Tibial artery (tissue), 4 donors: ENCODE measurements around the gene CEP68.

Source experiments
- DNase-seq, 2 donors: peaks; one replicate each; pipeline ENCODE4 v3.0.0-alpha.2; 2019
- H3K27ac ChIP-seq, 2 donors: fragments of 200-600 bp; sonication (generic) in 1 of 2; 1 replicate in 1 of 2; 2 replicates in 1 of 2; pipeline ENCODE4 v1.5.1; 2018 to 2019; ENCODE audit warnings: mild to moderate bottlenecking in 1 of 2
- H3K27me3 ChIP-seq, 2 donors: fragments of 200-600 bp; sonication (generic) in 1 of 2; one replicate each; pipeline versions ENCODE4 v1.5.1 to v1.6.0; 2016 to 2019
- H3K36me3 ChIP-seq, 3 donors: fragments of 200-600 bp; sonication (generic) in 2 of 3; one replicate each; pipeline ENCODE4 v1.5.1; 2016 to 2019; ENCODE audit warnings: mild to moderate bottlenecking in 2 of 3
- H3K4me1 ChIP-seq, 4 donors: fragments of 200-600 bp; sonication (generic) in 2 of 4; 1 replicate in 3 of 4; 2 replicates in 1 of 4; pipeline ENCODE4 v1.5.1; 2016 to 2019
- H3K4me3 ChIP-seq, 2 donors: fragments of 200-600 bp; sonication (generic) in 1 of 2; 1 replicate in 1 of 2; 2 replicates in 1 of 2; pipeline ENCODE4 v1.5.1; 2018 to 2019; ENCODE audit warnings: mild to moderate bottlenecking in 2 of 2
- H3K9me3 ChIP-seq, 3 donors: fragments of 200-600 bp; sonication (generic) in 1 of 3; one replicate each; pipeline ENCODE4 v1.5.1; 2016 to 2019
- intact Hi-C: fragments of 100-400 bp; cut with DNase I; formaldehyde crosslinking; loops from one replicate; pipeline ENCODE4 v1.15.0; 2023; ENCODE audit warnings: low total_unique reads
- TF ChIP-seq, protein P1 (sequence below), 2 experiments: fragments of 200-600 bp in 1 of 2; fragments of 450-650 bp in 1 of 2; IDR thresholded peaks; one replicate each; pipeline ENCODE4 v1.5.1; 2017 to 2019; ENCODE audit warnings: antibody characterized with exemption in 2 of 2, mild to moderate bottlenecking in 1 of 2, moderate library complexity in 1 of 2

Gene CEP68

GRCh38 chr2:65081232-65081685 is 25.0 kb downstream of the CEP68 start:
- Histone ChIP-seq H3K4me1 (peaks cover 0 to 12% (median 5%) of the 10 kb centered on the region in 4 donors), H3K27ac (no peak overlapping the region), H3K27me3 (no peaks in the 10 kb centered on the region), H3K36me3 (peaks cover 68 to 93% (median 85%) of the 10 kb centered on the region in 3 donors), H3K4me3 (no peak overlapping the region), H3K9me3 (no peaks in the 10 kb centered on the region)
- intact Hi-C loops: no loop called here
- DNase-seq: no peak
- TF ChIP-seq, protein P1, sequence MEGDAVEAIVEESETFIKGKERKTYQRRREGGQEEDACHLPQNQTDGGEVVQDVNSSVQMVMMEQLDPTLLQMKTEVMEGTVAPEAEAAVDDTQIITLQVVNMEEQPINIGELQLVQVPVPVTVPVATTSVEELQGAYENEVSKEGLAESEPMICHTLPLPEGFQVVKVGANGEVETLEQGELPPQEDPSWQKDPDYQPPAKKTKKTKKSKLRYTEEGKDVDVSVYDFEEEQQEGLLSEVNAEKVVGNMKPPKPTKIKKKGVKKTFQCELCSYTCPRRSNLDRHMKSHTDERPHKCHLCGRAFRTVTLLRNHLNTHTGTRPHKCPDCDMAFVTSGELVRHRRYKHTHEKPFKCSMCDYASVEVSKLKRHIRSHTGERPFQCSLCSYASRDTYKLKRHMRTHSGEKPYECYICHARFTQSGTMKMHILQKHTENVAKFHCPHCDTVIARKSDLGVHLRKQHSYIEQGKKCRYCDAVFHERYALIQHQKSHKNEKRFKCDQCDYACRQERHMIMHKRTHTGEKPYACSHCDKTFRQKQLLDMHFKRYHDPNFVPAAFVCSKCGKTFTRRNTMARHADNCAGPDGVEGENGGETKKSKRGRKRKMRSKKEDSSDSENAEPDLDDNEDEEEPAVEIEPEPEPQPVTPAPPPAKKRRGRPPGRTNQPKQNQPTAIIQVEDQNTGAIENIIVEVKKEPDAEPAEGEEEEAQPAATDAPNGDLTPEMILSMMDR (IDR thresholded peaks at IDR 0.05): no peak

GRCh38 chr2:65085148-65085547 is 28.9 kb downstream of the CEP68 start:
- TF ChIP-seq, protein P1 (IDR thresholded peaks at IDR 0.05): no peak
- Histone ChIP-seq H3K36me3 (peaks cover 67 to 93% (median 75%) of the 10 kb centered on the region in 3 donors), H3K4me1 (peaks cover 0 to 29% (median 7%) of the 10 kb centered on the region in 4 donors), H3K9me3 (no peaks in the 10 kb centered on the region), H3K27ac (no peak overlapping the region), H3K4me3 (no peak overlapping the region), H3K27me3 (no peaks in the 10 kb centered on the region)
- no peak for DNase-seq
- intact Hi-C loops: no loop called here

DNA sequence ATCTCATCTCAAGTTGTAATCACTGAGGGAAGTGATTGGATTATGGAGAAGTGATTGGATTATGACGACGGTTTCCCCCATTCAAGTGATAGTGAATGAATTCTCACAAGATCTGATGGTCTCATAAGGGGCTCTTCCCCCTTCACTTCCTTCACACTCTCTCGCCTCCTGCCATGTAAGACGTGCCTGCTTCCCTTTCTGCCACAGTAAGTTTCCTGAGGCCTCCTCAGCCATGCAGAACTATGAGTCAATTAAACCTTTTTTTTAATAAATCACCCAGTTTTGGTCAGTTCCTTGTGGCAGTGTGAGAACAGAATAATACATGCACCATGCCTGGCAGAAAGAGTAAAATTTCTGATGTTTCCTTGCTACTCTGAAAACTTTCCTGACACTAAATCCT is 36.6 kb downstream of the CEP68 start:
- Histone ChIP-seq H3K4me3 (no peak overlapping the region), H3K36me3 (peaks cover 37 to 77% (median 47%) of the 10 kb centered on the region in 3 donors), H3K9me3 (no peaks in the 10 kb centered on the region), H3K27ac (no peak overlapping the region), H3K27me3 (no peaks in the 10 kb centered on the region), H3K4me1 (peaks cover 0 to 34% (median 4%) of the 10 kb centered on the region in 4 donors)
- intact Hi-C loops: no loop called here
- TF ChIP-seq, protein P1 (IDR thresholded peaks at IDR 0.05): no peak
- DNase-seq: no peak

GRCh38 chr2:65093211-65093610 is 37.0 kb downstream of the CEP68 start:
- no peaks in the 10 kb centered on the region for H3K27me3 ChIP-seq
- intact Hi-C loops: no loop called here
- DNase-seq: no peak
- peaks cover 0 to 29% (median 4%) of the 10 kb centered on the region in 4 donors for H3K4me1 ChIP-seq
- H3K9me3 ChIP-seq: no peaks in the 10 kb centered on the region
- H3K36me3 ChIP-seq: peaks cover 32 to 74% (median 44%) of the 10 kb centered on the region in 3 donors
- no peak overlapping the region for H3K27ac ChIP-seq
- H3K4me3 ChIP-seq: no peak overlapping the region
- TF ChIP-seq, protein P1 (IDR thresholded peaks at IDR 0.05): no peak

- TF ChIP-seq, protein P1 (IDR thresholded peaks at IDR 0.05): no peak
- H3K27ac ChIP-seq: no peak overlapping the region
- H3K9me3 ChIP-seq: no peaks in the 10 kb centered on the region
- H3K27me3 ChIP-seq: no peaks in the 10 kb centered on the region
- no peak for DNase-seq
- peaks cover 0 to 10% (median 2%) of the 10 kb centered on the region in 4 donors for H3K4me1 ChIP-seq
- H3K36me3 ChIP-seq: peaks cover 30 to 63% (median 60%) of the 10 kb centered on the region in 3 donors
- no peak overlapping the region for H3K4me3 ChIP-seq
- intact Hi-C loops: no loop called here
Observed at GRCh38 chr2:65096948-65097347, 40.7 kb downstream of the CEP68 start.

DNA sequence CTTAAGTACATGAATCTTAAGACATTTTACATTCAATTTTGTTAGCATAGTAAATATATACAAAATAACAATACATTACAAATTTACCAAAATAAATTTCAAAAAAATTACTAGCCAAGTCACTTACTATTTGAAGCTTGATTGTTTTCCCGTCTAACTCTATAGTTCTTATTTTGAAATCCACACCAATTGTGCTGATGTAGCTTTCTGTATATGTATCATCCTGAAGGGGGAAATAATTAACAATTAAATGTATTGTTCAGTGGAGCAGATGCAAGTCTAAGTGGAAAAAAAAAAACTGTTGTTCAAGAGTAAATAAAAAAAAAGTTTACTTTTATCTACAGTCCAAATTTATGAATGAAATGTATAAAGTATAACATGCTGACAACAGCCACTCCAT is 41.6 kb downstream of the CEP68 start:
- no peaks in the 10 kb centered on the region for H3K27me3 ChIP-seq
- TF ChIP-seq, protein P1 (IDR thresholded peaks at IDR 0.05): no peak
- intact Hi-C loops: no loop called here
- no peak overlapping the region for H3K27ac ChIP-seq
- peaks cover 0 to 18% (median 8%) of the 10 kb centered on the region in 4 donors for H3K4me1 ChIP-seq
- H3K36me3 ChIP-seq: peaks cover 30 to 62% (median 53%) of the 10 kb centered on the region in 3 donors
- DNase-seq: no peak
- H3K9me3 ChIP-seq: no peaks in the 10 kb centered on the region
- H3K4me3 ChIP-seq: no peak overlapping the region
